Hepatic stellate cell (primary cell): ENCODE results near the gene LPO.
A peak's percentile ranks its signal among the peaks of the same experiment; 100 is the strongest.

Source experiments
- DNase-seq: peaks from one replicate; pipeline ENCODE4 v3.0.0; 2011; ENCODE audit warnings: low spot score

The LPO gene

DNA sequence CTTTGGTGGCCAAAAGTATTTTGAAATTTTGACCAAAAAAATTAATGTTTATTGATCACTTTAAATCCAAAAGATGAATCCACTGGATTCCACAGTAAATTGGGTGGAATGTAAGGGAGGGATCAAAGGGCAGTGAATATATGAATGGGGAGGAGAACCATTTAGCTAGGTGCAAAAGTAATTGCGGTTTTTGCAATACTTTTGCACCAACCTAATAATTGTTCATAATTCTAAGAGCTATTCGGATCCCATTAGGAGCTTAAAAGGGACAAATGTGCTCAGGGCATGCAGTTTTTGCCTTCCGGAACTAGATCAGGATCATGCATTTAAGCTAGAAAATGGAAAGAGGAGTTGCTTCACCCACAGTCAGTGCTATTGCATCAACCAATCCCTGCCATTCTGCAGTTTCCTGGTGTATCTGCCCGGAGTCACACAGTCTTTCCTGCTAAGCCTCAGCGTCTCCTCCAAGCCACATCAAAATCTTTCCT is at the start of gene LPO:
Gene LPO, plus strand, starts transcription at position 438 of the 488 bp plus-strand sequence. CDS start 4,396 bp downstream, outside the sequence.
- DNase-seq: no peak

DNA sequence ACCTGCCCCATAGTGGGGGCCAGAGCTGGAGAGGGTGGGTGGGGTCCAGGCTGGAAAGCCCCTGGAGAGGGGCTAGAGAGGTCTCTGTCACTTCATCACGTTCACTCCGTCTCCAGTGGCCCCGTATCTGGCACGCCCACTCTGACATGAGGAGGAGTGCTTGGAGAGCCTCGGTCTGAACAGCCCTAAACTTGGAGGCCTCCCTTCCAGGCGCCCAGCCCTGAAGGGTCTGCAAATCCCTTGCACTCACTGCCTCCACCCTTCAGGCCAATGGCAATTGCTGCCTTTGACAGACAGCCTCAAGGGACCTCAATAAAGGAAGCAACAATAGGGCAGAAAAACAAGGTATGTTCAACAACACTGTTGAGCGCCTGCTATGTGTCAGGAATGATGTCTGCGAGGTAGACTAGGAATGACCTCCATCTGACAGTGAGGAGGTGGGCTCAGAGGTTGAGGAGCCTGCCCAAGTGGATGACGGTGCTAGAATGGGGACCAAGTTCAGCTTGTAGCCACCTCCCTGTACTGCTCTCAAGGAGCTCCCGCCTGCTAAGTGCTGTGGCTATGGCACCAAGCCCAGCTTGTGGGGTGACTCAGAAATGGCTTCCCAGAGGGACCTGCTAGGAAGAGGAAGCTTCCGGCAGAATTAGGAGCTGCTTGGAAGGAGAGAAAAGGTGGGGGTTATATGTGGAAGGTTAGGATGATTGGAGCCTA is 48.8 kb upstream of the LPO start:
- peak; percentile 95 for DNase-seq

DNA sequence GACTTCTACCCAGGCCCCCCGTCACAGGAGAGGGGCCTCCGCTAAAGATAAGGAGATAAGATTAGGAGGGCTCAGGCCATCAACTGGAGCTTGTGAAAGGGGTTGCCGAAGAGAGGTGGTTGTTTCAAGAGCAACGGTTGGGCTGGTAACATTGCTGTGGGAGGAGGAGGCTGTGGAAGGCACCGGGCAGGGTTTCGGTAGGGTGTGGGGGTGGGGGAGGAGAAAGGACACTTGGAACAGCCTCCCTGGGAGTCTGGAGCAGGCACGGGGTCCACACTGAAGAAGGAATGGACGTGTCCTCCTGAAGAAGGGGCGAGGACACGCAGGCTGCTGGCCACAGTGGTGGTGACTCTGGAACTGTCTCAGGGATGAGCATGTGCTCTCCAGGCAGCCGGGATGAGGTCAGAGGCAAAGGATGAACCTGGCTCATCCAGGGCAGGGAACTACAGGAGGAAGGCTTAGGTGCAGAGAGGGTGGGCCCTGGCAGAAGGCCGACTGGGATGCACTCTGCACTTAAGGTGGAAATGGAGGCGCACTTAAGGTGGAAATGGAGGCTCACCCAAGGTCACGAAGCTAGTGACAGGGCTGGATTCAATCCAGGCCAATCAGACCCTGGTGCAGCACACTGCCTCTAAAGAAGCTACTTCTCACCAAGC is 47.0 kb upstream of the LPO start:
- no peak for DNase-seq

DNA sequence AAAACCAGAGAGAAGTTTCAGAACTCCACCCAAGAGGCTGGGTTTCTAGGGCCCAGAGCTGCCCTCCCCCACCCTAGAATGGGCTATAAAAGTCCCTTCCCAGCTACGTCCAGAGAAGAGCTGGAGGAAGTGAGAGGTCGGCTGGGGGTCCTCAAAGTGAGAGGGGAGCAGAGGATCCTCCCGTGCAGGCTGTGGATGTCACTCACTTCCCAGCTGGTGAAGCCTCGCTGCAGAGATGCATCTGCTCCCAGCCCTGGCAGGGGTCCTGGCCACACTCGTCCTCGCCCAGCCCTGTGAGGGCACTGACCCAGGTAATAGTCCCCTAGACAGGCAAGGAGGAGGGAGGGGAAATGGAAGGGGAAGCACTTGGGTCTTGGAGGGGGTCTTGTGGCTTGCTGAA is 45.8 kb upstream of the LPO start, which contains the start of gene EPX:
Gene EPX, plus strand, starts transcription at position 115 of the 400 bp plus-strand sequence. Its CDS starts 121 bp downstream, at position 236.
- DNase-seq: no peak

DNA sequence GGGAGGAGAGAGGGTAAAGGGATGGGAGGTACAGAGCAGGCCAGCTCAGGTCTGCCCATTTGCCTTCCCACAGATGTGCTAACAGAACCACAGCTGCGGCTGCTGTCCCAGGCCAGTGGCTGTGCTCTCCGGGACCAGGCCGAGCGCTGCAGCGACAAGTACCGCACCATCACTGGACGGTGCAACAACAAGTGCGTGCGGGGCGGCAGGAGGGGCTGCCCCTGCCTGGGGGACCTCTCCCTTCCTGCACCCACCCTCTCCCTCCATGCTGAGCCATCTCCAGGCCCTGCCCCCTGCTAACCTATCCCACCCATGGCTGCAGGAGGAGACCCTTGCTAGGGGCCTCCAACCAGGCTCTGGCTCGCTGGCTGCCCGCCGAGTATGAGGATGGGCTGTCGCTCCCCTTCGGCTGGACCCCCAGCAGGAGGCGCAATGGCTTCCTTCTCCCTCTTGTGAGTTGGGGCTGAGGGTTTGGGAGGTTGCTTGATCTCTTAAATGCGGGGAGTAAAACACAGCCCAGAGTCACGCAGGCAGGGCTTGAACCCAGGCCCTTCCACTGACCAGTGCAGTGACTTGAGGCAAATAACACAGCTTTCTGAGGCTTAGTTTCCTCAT is 44.6 kb upstream of the LPO start:
- DNase-seq: no peak

DNA sequence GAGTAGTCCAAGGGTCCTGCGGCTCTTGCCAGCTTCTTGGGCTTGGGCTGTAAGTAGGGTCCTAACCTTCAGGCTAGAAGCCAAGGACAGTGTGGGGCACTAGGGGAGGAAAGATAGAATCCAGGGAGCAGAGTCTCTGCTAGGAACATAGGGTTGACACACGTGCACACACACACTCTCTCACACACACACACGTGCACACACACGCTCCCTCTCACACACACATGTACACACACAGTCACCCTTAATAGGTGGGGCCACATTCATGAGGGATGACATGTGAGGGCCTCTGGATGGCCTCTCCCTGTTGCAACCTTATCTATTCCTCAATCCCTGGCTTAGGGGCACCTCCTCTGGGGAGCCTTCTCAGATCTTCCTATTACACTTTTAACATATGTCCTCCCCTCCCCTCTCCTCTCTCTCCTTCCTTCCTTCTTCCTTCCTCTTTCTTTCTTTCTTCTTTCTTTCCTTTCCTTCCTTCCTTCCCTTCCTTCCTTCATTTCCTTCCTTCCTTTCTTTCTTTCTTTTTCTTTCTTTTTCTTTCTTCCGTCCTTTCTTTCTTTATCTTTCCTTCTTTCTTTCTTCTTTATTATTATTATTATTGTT is 42.8 kb upstream of the LPO start:
- no peak for DNase-seq

DNA sequence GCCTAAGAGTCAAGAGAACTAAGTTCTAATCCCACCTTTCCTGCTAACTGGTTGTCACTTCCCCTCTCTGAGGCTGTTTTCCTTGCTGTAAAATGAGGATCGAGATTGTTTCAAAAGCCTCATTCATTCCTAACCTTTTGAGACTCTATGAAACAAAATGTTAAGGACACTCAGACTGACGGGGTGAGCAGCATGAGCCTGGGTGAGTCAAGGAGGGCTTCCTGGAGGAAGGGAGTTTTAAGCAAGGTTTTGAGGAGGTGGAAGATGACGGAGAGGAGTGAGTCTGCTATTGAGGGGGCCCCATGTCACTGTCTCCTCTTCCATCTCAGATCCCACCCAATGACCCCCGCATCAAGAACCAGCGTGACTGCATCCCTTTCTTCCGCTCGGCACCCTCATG is 41.8 kb upstream of the LPO start:
- DNase-seq: no peak

DNA sequence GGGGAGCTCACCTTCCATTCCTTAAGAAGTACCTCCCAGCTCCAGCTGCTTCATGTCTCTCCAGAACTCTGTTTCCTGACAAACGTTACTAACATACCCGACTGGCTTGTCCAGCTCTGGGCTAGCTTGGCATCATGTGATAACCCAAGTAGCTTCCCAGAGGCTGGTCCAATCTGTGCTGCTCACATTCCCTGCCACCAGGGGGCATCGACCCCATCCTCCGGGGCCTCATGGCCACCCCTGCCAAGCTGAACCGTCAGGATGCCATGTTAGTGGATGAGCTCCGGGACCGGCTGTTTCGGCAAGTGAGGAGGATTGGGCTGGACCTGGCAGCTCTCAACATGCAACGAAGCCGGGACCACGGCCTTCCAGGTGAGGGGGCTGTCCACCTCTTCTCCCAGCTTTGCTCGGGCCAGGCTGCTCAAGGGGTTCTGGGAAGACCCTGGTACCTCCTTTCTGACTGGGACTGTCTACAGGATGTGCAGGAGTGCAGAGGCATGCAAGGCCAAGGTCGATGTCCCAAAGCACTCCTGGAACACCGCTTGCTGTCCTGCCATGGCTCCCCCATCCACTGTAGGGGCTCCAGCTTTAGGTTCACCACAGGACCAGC is 38.3 kb upstream of the LPO start:
- DNase-seq: peak; percentile 49

DNA sequence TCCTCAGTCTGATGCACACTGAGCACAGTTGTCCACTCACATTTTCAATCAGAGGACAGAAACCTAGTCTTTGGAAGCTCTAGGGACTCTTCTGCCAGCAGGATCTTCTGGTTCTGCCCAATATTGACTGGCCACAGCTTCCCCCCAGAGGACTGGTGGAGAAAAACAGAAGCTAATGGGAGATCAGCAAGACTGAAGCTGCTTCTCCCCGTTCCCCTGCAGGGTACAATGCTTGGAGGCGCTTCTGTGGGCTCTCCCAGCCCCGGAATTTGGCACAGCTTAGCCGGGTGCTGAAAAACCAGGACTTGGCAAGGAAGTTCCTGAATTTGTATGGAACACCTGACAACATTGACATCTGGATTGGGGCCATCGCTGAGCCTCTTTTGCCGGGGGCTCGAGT is 35.5 kb upstream of the LPO start:
- no peak for DNase-seq

DNA sequence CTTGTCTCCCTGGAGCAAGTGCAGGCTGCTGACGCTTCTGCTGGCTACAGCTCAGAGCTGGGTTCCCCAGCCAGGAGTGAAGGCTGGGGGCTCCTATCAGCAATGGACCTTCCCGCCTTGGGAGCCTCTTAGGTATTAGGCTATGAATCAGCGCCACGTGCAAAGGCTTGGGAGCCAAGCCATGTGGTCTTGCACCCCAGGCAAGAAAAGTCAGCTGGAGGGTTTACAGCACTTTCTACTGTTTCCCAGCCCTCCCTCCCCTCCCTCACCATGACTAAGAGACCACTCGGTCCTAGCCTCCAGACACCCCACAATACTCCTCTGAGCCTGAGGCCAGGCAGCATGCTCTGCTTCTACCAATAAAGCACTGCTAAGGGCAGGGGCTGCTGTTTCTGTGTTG is 33.6 kb upstream of the LPO start:
- no peak for DNase-seq

DNA sequence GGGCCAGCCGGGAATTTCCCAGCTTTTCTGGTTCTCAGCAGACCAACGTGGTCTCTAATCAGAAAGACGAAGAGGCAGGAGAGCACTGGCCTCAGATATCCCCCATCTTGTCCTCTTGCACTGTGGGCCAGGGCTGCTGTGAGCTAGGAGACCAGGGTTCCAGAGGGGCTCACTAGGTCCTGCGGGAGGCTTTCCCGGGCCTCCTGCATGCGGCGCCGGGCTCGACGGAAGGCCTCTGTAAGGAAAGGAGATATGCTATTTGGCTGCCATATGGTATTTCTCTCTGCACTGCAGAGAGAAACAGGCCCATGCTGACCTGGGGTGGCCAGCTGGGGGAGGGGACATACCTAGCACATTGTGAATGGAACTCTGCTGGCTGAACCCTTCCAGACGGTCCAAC is 32.4 kb upstream of the LPO start:
- no peak for DNase-seq

DNA sequence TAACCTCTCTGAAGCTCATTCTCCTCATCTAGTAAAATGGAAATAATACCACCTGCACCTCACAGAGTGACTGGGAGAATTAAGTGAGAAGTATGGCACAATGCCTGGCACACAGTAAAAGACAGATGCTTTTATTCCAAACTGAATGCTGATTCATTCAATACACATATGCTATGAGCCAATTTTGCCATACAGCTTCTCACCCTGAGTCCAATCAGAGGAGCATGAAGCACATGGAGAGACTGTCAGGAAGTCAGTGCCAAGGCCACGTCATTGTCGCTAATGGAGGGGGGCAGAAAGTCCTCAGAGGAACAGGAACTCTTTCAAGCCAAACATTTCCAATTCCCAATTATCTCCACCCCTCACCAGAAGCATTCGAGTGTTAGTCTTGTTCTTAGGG is 30.9 kb upstream of the LPO start:
- no peak for DNase-seq

DNA sequence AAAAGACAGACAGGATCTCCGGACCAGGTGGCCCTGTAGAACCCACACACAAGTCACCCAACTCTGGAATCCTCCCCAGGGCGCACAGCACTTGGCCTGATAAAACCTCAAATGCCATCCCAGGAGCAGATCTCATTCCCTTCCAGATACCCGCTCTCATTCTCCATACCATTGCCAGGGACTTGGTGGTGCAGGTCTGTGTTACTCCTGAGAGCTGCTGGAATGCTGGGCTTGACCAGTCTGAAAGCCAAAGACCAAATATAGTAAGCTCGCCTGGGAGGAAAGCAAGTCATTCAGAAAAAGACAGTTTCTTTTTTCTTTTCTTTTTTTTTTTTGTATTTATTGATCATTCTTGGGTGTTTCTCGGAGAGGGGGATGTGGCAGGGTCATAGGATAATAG is 30.0 kb upstream of the LPO start:
- DNase-seq: no peak

DNA sequence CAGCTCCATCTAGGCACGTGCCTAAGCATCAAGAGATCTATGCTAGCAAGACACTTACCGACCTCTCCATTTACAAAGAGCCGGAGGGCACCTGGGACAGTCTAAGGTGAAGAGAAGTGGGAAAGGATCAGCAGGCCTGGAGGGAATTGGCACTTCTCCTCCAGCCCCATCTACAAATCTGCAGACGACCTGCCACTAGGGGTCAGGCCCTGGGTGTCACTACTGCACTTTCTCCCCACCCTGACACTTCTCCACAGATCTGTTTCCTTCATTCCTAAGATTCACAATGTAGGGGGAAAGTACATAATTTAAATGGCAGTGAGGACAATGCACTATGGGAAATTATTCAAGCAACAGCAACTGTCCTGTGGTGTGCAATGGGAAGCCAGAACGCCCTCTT is 27.5 kb upstream of the LPO start:
- no peak for DNase-seq

DNA sequence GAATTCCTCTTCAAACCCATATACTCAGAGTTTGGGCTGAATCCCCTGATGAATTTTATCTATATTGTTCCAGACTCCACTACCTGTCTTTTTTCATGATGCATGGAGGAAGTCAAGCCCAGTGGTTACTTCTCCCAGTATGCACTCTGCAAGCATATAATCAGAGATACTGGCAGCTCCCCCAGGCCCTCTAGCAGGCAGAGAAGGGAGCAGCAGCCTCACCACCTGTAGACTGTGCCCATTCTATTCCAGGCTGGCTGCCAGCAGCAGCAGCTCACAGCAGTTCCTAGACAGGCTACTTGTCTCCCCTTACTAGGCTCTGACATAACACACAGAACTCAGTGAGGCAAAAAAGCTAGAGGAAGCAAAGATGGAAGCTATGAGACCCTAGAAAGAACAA is 22.7 kb upstream of the LPO start:
- DNase-seq: no peak

DNA sequence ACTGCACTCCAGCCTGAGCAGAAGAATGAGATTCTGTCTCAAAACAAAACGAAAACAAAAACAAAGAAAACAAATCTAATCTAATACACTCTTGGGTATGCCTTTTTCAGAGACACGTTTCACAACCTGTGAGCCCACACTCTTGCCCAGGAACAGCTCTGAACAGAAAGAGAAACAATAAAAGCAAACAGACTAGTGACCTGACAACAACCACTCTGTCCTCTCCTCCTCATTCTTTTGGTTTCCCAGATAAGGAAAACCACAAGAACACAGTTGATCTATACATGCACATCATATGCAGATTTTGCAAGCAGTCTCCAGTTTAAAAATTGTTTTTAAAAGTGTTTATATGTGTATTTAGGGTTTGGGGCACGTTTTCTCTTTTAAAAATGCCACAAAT is 20.6 kb upstream of the LPO start:
- DNase-seq: no peak

DNA sequence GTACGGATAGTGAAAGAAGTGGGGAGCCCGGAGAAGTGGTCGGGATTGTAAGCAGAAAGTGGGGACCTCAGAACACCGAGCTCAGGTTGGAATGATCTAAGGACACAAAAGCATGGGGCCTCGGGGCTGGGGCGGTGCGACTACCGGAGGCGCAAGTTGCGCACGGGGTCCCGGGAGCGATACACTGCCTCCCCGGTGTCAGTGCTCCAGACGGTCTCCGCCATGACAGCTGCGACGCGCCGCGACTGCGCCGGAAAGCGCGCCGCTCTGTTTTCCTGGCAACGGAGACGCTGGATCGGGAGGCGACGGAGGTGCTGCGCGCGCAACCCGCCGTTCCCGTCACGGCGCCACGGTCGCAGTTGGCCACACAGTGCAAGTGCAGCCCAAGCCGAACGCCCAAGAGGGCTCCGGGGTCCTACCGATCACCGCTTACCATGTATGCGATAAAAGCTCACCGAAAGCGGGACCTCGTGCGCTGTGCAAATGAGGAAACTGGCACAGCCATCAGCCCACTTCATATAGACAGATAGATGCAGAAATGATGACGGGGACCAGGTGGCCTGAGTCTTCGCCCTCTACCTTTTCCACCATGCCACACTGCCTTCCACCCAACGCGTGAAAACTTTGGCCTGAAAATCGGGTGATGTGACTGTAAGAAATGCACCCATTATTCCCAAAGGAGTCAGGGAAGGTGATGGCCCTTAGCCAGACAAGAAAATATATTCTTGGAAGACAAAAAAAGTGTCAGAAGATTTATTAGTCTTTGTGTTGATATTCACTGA is 19.2 kb upstream of the LPO start, which contains the start of gene MKS1:
Gene MKS1, minus strand, starts transcription at position 249 of the 782 bp plus-strand sequence. Its CDS starts 25 bp downstream, at position 224.
- DNase-seq: peak; percentile 100

DNA sequence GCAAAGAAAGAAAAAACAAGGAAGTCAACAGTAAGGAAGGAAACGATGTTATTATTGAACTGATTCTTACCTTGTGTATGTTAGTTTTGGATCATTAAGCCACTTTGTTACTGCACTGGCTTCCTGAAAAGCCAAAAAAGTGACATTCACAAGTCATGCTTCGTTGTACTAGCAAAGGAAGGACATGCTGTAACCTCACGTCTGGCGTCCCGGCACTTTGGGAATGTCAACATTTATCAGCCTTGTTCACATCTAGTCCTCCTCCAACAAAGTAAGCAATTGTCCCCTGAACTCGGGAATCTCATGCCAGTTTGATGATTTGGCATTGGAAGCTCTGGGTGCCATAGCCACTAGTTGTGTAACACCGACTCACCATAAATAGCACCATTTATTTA is 18.6 kb upstream of the LPO start:
- DNase-seq: no peak

DNA sequence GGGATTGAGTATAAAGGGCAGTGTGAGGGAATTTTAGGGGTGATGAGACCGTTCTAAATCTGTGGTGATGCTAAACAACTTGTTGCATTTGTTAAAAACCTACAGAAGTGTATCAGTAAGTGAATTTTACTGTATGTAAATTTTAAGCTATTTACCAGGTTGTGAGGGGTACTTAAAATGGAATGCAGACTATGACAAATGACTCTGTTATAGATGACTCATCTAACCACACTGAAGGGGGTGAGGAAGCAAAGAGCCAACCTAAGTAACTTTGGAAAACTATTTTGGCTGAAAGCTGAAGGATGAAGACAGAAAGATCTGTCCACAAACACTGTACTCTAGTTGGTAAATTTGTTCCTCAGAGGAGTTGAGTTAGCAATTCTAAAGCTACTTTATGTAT is 14.1 kb upstream of the LPO start:
- DNase-seq: peak; percentile 43

DNA sequence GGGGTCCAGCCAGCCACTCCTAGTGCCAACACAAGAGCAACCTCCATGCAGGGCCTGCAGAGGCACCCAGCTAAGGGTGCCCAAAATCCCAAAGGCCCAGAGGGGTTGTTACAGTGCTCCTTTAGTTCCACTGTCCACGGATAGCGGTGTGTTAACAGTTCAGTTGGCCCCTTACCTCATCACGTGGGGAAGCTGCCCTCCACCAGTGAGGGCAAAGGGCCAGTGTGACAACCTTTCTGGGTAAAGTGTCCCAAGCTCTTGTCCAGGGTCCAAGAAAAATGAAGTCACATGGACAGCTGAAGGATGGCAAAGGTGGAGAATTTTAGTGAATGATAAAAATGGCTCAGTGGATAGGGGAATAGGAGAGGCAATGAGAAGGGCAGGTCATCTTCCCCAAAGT is 10.7 kb upstream of the LPO start:
- no peak for DNase-seq

DNA sequence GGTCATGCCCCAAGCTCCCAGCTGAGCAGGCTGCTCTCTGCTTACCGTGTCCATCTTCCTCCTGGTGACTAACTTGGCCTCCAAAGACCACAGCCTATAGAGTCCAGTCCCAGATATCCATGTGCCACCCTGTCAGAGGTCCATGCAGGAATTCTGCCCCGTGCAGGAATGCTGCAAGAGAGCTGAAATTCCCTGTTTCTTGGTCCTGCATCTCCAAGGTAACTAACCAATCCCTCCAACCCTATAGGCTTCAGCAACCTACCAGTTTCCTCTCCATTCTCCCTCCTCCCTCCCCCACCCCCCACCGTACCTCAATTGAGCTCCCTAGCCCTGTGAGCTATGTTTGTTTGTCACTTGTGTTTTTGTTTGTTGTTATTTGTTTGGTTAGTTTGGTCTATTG is 9.7 kb upstream of the LPO start:
- no peak for DNase-seq
